OCI-LY7 (cell line): ENCODE results near the gene MAP4K2. TPM values are rescaled to one million over a fixed set of nuclear protein-coding genes. Genes with fewer than 3 reads are reported as not detected.

Experiments
- BruUV-seq: library from RNA; stranded (reverse); fragments of 400-500 nt; replicated peaks from 2 replicates; lab custom pipeline; 2021; lab: Mats Ljungman, UMichigan
- CTCF ChIA-PET: fragments of 300-600 bp; sonication (Branson Sonifier 250); formaldehyde crosslinking; loops from one replicate; lab custom pipeline; 2022; ENCODE audit warnings: antibody characterized with exemption; ENCODE audit not compliant: unreplicated experiment; lab: Charles Lee
- POLR2A ChIA-PET: fragments of 300-600 bp; sonication (Branson Sonifier 250); formaldehyde crosslinking; loops from one replicate; lab custom pipeline; 2022; ENCODE audit warnings: antibody characterized with exemption; lab: Charles Lee
- DNase-seq: peaks from one replicate; pipeline ENCODE4 v3.0.0-alpha.2; 2015; ENCODE audit warnings: low spot score
- H2AFZ ChIP-seq: fragments of 200-600 bp; sonication (generic), shearing (Covaris generic); 2 replicates; pipeline ENCODE4 v1.6.1; 2014; ENCODE audit warnings: mild to moderate bottlenecking, antibody characterized with exemption, low read length, moderate library complexity
- H3K27ac ChIP-seq: fragments of 200-600 bp; sonication (generic); 2 replicates; pipeline ENCODE4 v1.5.1; 2014; ENCODE audit warnings: mixed run types, low read depth, mild to moderate bottlenecking, moderate library complexity, low read length, inconsistent platforms; ENCODE audit not compliant: poor library complexity, severe bottlenecking
- H3K36me3 ChIP-seq: fragments of 200-600 bp; sonication (generic); 2 replicates; pipeline ENCODE4 v1.6.1; 2014; ENCODE audit warnings: mild to moderate bottlenecking, antibody characterized with exemption, low read length, moderate library complexity, mixed read lengths; ENCODE audit not compliant: insufficient read depth
- H3K4me1 ChIP-seq: fragments of 200-600 bp; sonication (generic); 2 replicates; pipeline ENCODE4 v1.5.1; 2014; ENCODE audit warnings: mild to moderate bottlenecking, low read length; ENCODE audit not compliant: insufficient read depth, poor library complexity, severe bottlenecking
- H3K4me2 ChIP-seq: fragments of 200-600 bp; sonication (generic); 2 replicates; pipeline ENCODE4 v1.6.1; 2014; ENCODE audit warnings: mild to moderate bottlenecking, low read length
- H3K4me3 ChIP-seq: fragments of 200-600 bp; sonication (generic); 2 replicates; pipeline ENCODE4 v1.5.1; 2014; ENCODE audit warnings: mild to moderate bottlenecking, low read depth, low read length; ENCODE audit not compliant: poor library complexity, severe bottlenecking
- H3K79me2 ChIP-seq: fragments of 200-600 bp; sonication (generic); 2 replicates; pipeline ENCODE4 v1.6.1; 2016; ENCODE audit warnings: low read depth, mild to moderate bottlenecking, low read length, moderate library complexity, mixed read lengths; ENCODE audit not compliant: insufficient read depth
- H3K9me2 ChIP-seq: fragments of 200-600 bp; sonication (generic); 2 replicates; pipeline ENCODE4 v1.6.1; 2016; ENCODE audit warnings: mild to moderate bottlenecking, low read length, mixed read lengths; ENCODE audit not compliant: insufficient read depth
- H3K9me3 ChIP-seq: fragments of 200-600 bp; sonication (generic); 2 replicates; pipeline ENCODE4 v1.6.1; 2014; ENCODE audit warnings: mild to moderate bottlenecking, mixed run types, low read length, mixed read lengths
- H4K20me1 ChIP-seq: fragments of 200-600 bp; sonication (generic); 2 replicates; pipeline ENCODE4 v1.6.1; 2014; ENCODE audit warnings: mild to moderate bottlenecking, antibody characterized with exemption, low read length, moderate library complexity, mixed read lengths; ENCODE audit not compliant: insufficient read depth
- EZH2phosphoT487 ChIP-seq: fragments of 200-600 bp; sonication (generic); IDR thresholded peaks from 2 replicates; pipeline ENCODE4 v1.6.1; 2018; ENCODE audit warnings: low read depth, borderline replicate concordance, mild to moderate bottlenecking, mixed run types, antibody characterized with exemption, low read length, moderate library complexity, mixed read lengths
- intact Hi-C: fragments of 100-400 bp; cut with micrococcal nuclease; formaldehyde crosslinking; loops from one replicate; pipeline ENCODE4 v1.10.0; 2022; ENCODE audit not compliant: unreplicated experiment
- total RNA-seq, 2 experiments: library from RNA; depleted of rRNA in 1 of 2; stranded (reverse); fragments of >200 nt in 1 of 2; shearing (Covaris generic) in 1 of 2; gene quantifications; 2 replicates each; pipeline ENCODE4 v1.2.3, GENCODE V29; 2014 to 2022
- TF ChIP-seq, protein P1 (sequence below): fragments of 200-600 bp; sonication (generic); conservative IDR thresholded peaks from 2 replicates; pipeline ENCODE4 v1.5.1; 2014; ENCODE audit warnings: mild to moderate bottlenecking, antibody characterized with exemption, low read length, moderate library complexity, mixed read lengths

Gene MAP4K2
- total RNA-seq, 2 experiments from 2014 or later, result 110 to 115 TPM

GRCh38 chr11:64755681-64756361, 47.2 kb downstream of the MAP4K2 start:
- no TSS peak for BruUV-seq
- H3K9me3 ChIP-seq, result no peaks in the 10 kb centered on the region
- peaks cover 9% of the 10 kb centered on the region for H3K4me1 ChIP-seq
- no peaks in the 10 kb centered on the region for H3K9me2 ChIP-seq
- no peak overlapping the region for H2AFZ ChIP-seq
- no peak overlapping the region for H3K27ac ChIP-seq
- TF ChIP-seq, protein P1, sequence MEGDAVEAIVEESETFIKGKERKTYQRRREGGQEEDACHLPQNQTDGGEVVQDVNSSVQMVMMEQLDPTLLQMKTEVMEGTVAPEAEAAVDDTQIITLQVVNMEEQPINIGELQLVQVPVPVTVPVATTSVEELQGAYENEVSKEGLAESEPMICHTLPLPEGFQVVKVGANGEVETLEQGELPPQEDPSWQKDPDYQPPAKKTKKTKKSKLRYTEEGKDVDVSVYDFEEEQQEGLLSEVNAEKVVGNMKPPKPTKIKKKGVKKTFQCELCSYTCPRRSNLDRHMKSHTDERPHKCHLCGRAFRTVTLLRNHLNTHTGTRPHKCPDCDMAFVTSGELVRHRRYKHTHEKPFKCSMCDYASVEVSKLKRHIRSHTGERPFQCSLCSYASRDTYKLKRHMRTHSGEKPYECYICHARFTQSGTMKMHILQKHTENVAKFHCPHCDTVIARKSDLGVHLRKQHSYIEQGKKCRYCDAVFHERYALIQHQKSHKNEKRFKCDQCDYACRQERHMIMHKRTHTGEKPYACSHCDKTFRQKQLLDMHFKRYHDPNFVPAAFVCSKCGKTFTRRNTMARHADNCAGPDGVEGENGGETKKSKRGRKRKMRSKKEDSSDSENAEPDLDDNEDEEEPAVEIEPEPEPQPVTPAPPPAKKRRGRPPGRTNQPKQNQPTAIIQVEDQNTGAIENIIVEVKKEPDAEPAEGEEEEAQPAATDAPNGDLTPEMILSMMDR, result no peak
- TF ChIP-seq EZH2phosphoT487, result no peak
- POLR2A ChIA-PET, result no interaction called here
- no peaks in the 10 kb centered on the region for H4K20me1 ChIP-seq
- DNase-seq, result no peak
- H3K36me3 ChIP-seq, result no peaks in the 10 kb centered on the region
- intact Hi-C loops, result no loop called here
- no peaks in the 10 kb centered on the region for H3K79me2 ChIP-seq
- CTCF ChIA-PET, result no interaction called here
- H3K4me2 ChIP-seq, result no peak overlapping the region
- H3K4me3 ChIP-seq, result no peak overlapping the region

DNA sequence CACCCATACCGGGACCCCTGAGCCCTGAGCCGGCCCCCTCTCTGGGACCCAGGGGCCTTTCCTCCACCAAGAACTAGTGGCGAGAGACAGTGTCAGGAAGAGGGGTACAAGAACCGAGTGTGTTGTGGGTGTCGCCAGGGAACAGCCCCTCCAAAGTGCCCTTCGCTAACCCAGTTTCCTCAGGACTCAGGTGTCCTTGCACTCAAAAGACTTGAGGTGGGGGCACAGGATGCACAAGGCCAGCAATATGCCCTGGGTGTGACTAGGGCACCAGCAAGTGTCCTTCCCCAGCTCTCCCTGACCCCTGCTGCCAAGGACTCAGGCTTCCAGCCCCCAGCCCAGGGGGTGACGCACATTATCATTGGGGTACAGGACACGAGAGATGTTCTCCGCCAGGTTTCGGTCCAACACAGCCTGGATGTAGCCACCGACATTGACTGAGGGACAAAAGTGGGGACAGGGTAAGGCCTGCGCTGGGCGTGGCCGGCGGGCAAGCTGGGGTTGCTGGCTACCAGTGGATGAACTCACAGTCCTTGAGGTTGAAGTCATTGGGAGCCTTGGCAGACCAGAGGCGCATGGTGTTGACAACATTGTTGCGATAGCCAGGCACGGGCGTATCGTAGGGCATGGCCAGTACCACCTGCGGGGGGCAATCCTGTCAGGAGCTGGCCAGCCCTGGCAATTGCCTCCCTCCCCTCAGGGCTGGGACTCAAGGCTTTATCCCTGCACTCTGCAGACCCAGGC, 47.9 kb downstream of the MAP4K2 start:
- Histone ChIP-seq H3K9me2 (no peaks in the 10 kb centered on the region), H3K36me3 (no peaks in the 10 kb centered on the region), H3K9me3 (no peaks in the 10 kb centered on the region), H3K4me3 (no peak overlapping the region), H3K4me1 (peaks cover 4% of the 10 kb centered on the region), H4K20me1 (no peaks in the 10 kb centered on the region), H3K4me2 (no peak overlapping the region), H3K27ac (no peak overlapping the region), H2AFZ (no peak overlapping the region), H3K79me2 (no peaks in the 10 kb centered on the region)
- intact Hi-C loops, result no loop called here
- POLR2A ChIA-PET, result no interaction called here
- TF ChIP-seq EZH2phosphoT487, result no peak
- TF ChIP-seq, protein P1, result no peak
- DNase-seq, result no peak
- BruUV-seq, result no TSS peak
- CTCF ChIA-PET, result no interaction called here
